Medulla oblongata (tissue), 1 donor: Measurements from ENCODE around the gene ZACN.
"Not testable (repeated sequence)": the region's sequence is repeated elsewhere in the genome, so short reads cannot be mapped to it uniquely, and the experiment has no call there.

Source experiments
- DNase-seq: peaks from one replicate; pipeline ENCODE4 v3.0.0-alpha.2; 2015; ENCODE audit errors: extremely low spot score

The ZACN gene

GRCh38 chr17:76078860-76079534, at the start of gene ZACN:
Gene ZACN (plus strand): TSS chr17:76079182. CDS start chr17:76079265, 83 bp downstream.
- no peak for DNase-seq

GRCh38 chr17:76032073-76032779, 46.8 kb upstream of the ZACN start:
- DNase-seq: no peak

GRCh38 chr17:76032780-76033108, 46.2 kb upstream of the ZACN start:
- DNase-seq: no peak

GRCh38 chr17:76033139-76033538, 45.8 kb upstream of the ZACN start:
- no peak for DNase-seq

- no peak for DNase-seq
These were observed 44.3 kb upstream of the ZACN start for GRCh38 chr17:76034428-76035350.

- DNase-seq: no peak
These were observed 42.3 kb upstream of the ZACN start for GRCh38 chr17:76036497-76037261.

- DNase-seq: no peak
These were observed 40.9 kb upstream of the ZACN start for GRCh38 chr17:76038050-76038449.

GRCh38 chr17:76039121-76039520, 39.9 kb upstream of the ZACN start:
- no peak for DNase-seq

- DNase-seq: no peak
These were observed 38.6 kb upstream of the ZACN start for GRCh38 chr17:76040376-76040775.

- DNase-seq: not testable (repeated sequence)
These were observed 36.1 kb upstream of the ZACN start for GRCh38 chr17:76042868-76043267.

GRCh38 chr17:76044475-76045007, 34.4 kb upstream of the ZACN start:
- not testable (repeated sequence) for DNase-seq

- no peak for DNase-seq
These were observed 32.9 kb upstream of the ZACN start for GRCh38 chr17:76046064-76046463.

GRCh38 chr17:76048025-76048605, 30.9 kb upstream of the ZACN start:
- DNase-seq: peak; percentile 9

- DNase-seq: no peak
These were observed 30.3 kb upstream of the ZACN start for GRCh38 chr17:76048711-76049110.

- DNase-seq: no peak
These were observed 29.7 kb upstream of the ZACN start for GRCh38 chr17:76049239-76049638.

GRCh38 chr17:76049836-76050537, 29.0 kb upstream of the ZACN start:
- DNase-seq: no peak

GRCh38 chr17:76050538-76051467, 28.2 kb upstream of the ZACN start:
- no peak for DNase-seq

- no peak for DNase-seq
These were observed 27.4 kb upstream of the ZACN start for GRCh38 chr17:76051561-76051960.
